ENCODE results near the gene CLCN6.

GRCh38 chr1:11799099-11799498 is 6.9 kb upstream of the CLCN6 start:
- TF ChIP-seq, protein P1, sequence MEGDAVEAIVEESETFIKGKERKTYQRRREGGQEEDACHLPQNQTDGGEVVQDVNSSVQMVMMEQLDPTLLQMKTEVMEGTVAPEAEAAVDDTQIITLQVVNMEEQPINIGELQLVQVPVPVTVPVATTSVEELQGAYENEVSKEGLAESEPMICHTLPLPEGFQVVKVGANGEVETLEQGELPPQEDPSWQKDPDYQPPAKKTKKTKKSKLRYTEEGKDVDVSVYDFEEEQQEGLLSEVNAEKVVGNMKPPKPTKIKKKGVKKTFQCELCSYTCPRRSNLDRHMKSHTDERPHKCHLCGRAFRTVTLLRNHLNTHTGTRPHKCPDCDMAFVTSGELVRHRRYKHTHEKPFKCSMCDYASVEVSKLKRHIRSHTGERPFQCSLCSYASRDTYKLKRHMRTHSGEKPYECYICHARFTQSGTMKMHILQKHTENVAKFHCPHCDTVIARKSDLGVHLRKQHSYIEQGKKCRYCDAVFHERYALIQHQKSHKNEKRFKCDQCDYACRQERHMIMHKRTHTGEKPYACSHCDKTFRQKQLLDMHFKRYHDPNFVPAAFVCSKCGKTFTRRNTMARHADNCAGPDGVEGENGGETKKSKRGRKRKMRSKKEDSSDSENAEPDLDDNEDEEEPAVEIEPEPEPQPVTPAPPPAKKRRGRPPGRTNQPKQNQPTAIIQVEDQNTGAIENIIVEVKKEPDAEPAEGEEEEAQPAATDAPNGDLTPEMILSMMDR (conservative IDR thresholded peaks at IDR 0.05 in 1 of 2, IDR thresholded peaks at IDR 0.05 in 1 of 2; ENCODE audit: extremely low read depth in 1 of 2, insufficient read depth in 1 of 2, low read depth in 1 of 2, low read length in 2 of 2): no peak
- no peak for TF ChIP-seq EZH2 (IDR thresholded peaks at IDR 0.05; ENCODE audit: borderline replicate concordance, low read length)
